HL-60 (cell line): ENCODE measurements around the gene MAFG.

ENCODE experiments used
- DNase-seq, 2 experiments: peaks; one replicate each; pipeline ENCODE4 v3.0.0-alpha.2; 2010 to 2020; ENCODE audit warnings: low read depth in 1 of 2, low spot score in 1 of 2
- H3K27ac ChIP-seq: fragments of 250-450 bp; sonication (Bioruptor Pico); replicated peaks from 2 replicates; pipeline ENCODE4 v1.5.1; 2020; ENCODE audit warnings: mild to moderate bottlenecking, moderate library complexity
- H3K27me3 ChIP-seq: fragments of 250-450 bp; sonication (Bioruptor Pico); 2 replicates; pipeline ENCODE4 v1.5.1; 2021; ENCODE audit warnings: mild to moderate bottlenecking, moderate library complexity; ENCODE audit not compliant: insufficient read depth, poor library complexity, severe bottlenecking
- H3K4me3 ChIP-seq: replicated peaks from 2 replicates; pipeline ENCODE4 v1.5.1; 2011; ENCODE audit warnings: mild to moderate bottlenecking, control low read depth, low read length; ENCODE audit not compliant: insufficient read depth
- CTCF ChIP-seq: IDR thresholded peaks from one replicate; pipeline ENCODE4 v1.5.1; 2011; ENCODE audit warnings: low read length, control low read depth, inconsistent platforms; ENCODE audit not compliant: insufficient read depth
- GABPA ChIP-seq: IDR thresholded peaks from 2 replicates; pipeline ENCODE4 v1.6.1; 2012; ENCODE audit warnings: low read depth
- POLR2AphosphoS5 ChIP-seq: IDR thresholded peaks from 2 replicates; pipeline ENCODE4 v1.6.1; 2012; ENCODE audit warnings: low read depth
- REST ChIP-seq: IDR thresholded peaks from 2 replicates; pipeline ENCODE4 v1.6.1; 2012; ENCODE audit warnings: low read depth; ENCODE audit not compliant: insufficient replicate concordance
- SPI1 ChIP-seq: IDR thresholded peaks from 2 replicates; pipeline ENCODE4 v1.6.1; 2012; ENCODE audit warnings: low read depth, mild to moderate bottlenecking, borderline replicate concordance

Gene MAFG

GRCh38 chr17:81888988-81889595 lies 38.4 kb downstream of the MAFG start:
- no peak for DNase-seq
- no peak overlapping the region for H3K27ac ChIP-seq
- no peak for TF ChIP-seq REST
- no peak for TF ChIP-seq POLR2AphosphoS5
- TF ChIP-seq GABPA: no peak
- no peaks in the 10 kb centered on the region for H3K27me3 ChIP-seq
- H3K4me3 ChIP-seq: no peak overlapping the region

GRCh38 chr17:81888105-81888987 lies 39.2 kb downstream of the MAFG start:
- no peak overlapping the region for H3K4me3 ChIP-seq
- DNase-seq: no peak

GRCh38 chr17:81885869-81886548 lies 41.5 kb downstream of the MAFG start:
- H3K27me3 ChIP-seq: no peaks in the 10 kb centered on the region
- TF ChIP-seq POLR2AphosphoS5 (peak; percentile 38; the same call in 1 of the 2 replicates), CTCF (no peak)
- DNase-seq: no peak
- H3K4me3 ChIP-seq: no peak overlapping the region
- no peak overlapping the region for H3K27ac ChIP-seq

More at GRCh38 chr17:81888105-81888987, 39.2 kb downstream of the MAFG start:
- no peaks in the 10 kb centered on the region for H3K27me3 ChIP-seq
- TF ChIP-seq CTCF: no peak
- TF ChIP-seq REST: no peak
- TF ChIP-seq GABPA: no peak
- no peak for TF ChIP-seq SPI1
- no peak for TF ChIP-seq POLR2AphosphoS5
- no peak overlapping the region for H3K27ac ChIP-seq

- no peak overlapping the region for H3K4me3 ChIP-seq
- H3K27ac ChIP-seq: no peak overlapping the region
- DNase-seq: no peak
- TF ChIP-seq POLR2AphosphoS5 (0 out of 2 replicates have a peak, but pooled peaks have one; percentile 5), SPI1 (no peak)
- no peaks in the 10 kb centered on the region for H3K27me3 ChIP-seq
Measured at GRCh38 chr17:81885454-81885853, 42.1 kb downstream of the MAFG start.
